B cell (primary cell): Measurements from ENCODE around the gene MSX1. TPM values are rescaled to one million over a fixed set of nuclear protein-coding genes. Genes with fewer than 3 reads are reported as not detected.

ENCODE experiments used
- ATAC-seq: fragments of 200-7000 bp; cut with Tn5 transposase; one replicate; pipeline ENCODE4 v1.10.0; 2021; ENCODE audit warnings: low read depth, mild to moderate bottlenecking, moderate number of reproducible peaks, moderate library complexity
- CTCF ChIA-PET: fragments of 350-600 bp; sonication (Branson Sonifier 250); formaldehyde crosslinking; loops from one replicate; lab custom pipeline; 2021; ENCODE audit warnings: antibody characterized with exemption, inconsistent platforms; lab: Charles Lee
- POLR2A ChIA-PET: fragments of 350-600 bp; sonication (Branson Sonifier 250); formaldehyde crosslinking; loops from one replicate; lab custom pipeline; 2021; ENCODE audit warnings: antibody characterized with exemption; lab: Charles Lee
- DNase-seq: peaks from one replicate; pipeline ENCODE4 v3.0.0; 2013
- H2AFZ ChIP-seq: 2 replicates; pipeline ENCODE4 v1.6.1; 2012; ENCODE audit warnings: mild to moderate bottlenecking, low read depth, low read length; ENCODE audit not compliant: insufficient read depth, poor library complexity, severe bottlenecking
- H3K27ac ChIP-seq, 2 donors: 1 replicate in 1 of 2; 2 replicates in 1 of 2; pipeline ENCODE4 v1.5.1; 2012 to 2013; ENCODE audit warnings: low read length in 2 of 2, mild to moderate bottlenecking in 2 of 2, moderate library complexity in 1 of 2
- H3K27me3 ChIP-seq, 4 experiments: fragments of 200-600 bp in 1 of 4; sonication (generic) in 1 of 4; replicated peaks in 1 of 4; 1 replicate in 2 of 4; 2 replicates in 2 of 4; pipeline versions ENCODE4 v1.6.1 to v1.7.0; 2013 to 2016; ENCODE audit warnings: low read length in 3 of 4, mild to moderate bottlenecking in 2 of 4, mixed read lengths in 1 of 4, moderate library complexity in 1 of 4; ENCODE audit not compliant: insufficient read depth in 4 of 4, control insufficient read depth in 3 of 4; ENCODE audit errors: control extremely low read depth in 1 of 4
- H3K36me3 ChIP-seq, 2 experiments: replicated peaks in 1 of 2; 1 replicate in 1 of 2; 2 replicates in 1 of 2; pipeline versions ENCODE4 v1.6.1 to v1.7.1; 2013; ENCODE audit warnings: low read length in 1 of 2; ENCODE audit not compliant: insufficient read depth in 2 of 2, control insufficient read depth in 1 of 2; ENCODE audit errors: control extremely low read depth in 1 of 2, extremely low read depth in 1 of 2
- H3K4me1 ChIP-seq, 2 donors: fragments of 200-600 bp in 1 of 2; sonication (generic) in 1 of 2; 1 replicate in 1 of 2; 2 replicates in 1 of 2; pipeline versions ENCODE4 v1.5.1 to v1.6.1; 2013 to 2017; ENCODE audit warnings: low read length in 2 of 2; ENCODE audit not compliant: control insufficient read depth in 2 of 2, insufficient read depth in 2 of 2
- H3K4me2 ChIP-seq: replicated peaks from 2 replicates; pipeline ENCODE3; 2012; ENCODE audit warnings: mild to moderate bottlenecking, low read depth, low read length; ENCODE audit not compliant: poor library complexity, severe bottlenecking
- H3K4me3 ChIP-seq, 5 experiments: fragments of 200-600 bp in 1 of 5; sonication (generic) in 1 of 5; 1 replicate in 3 of 5; 2 replicates in 2 of 5; pipeline versions ENCODE4 v1.5.1 to v1.7.0; 2011 to 2016; ENCODE audit warnings: low read length in 4 of 5, mild to moderate bottlenecking in 4 of 5, low read depth in 2 of 5, control low read depth in 1 of 5, moderate library complexity in 1 of 5; ENCODE audit not compliant: insufficient read depth in 1 of 5; ENCODE audit errors: control extremely low read depth in 1 of 5, extremely low read depth in 1 of 5
- H3K79me2 ChIP-seq: fragments of 200-600 bp; sonication (generic); one replicate; pipeline ENCODE4 v1.6.0; 2016; ENCODE audit warnings: low read length; ENCODE audit not compliant: control insufficient read depth, insufficient read depth
- H3K9ac ChIP-seq: fragments of 200-600 bp; sonication (generic); 2 replicates; pipeline ENCODE4 v1.6.1; 2017; ENCODE audit warnings: mild to moderate bottlenecking, low read length, moderate library complexity
- H3K9me3 ChIP-seq, 3 donors: one replicate each; pipeline versions ENCODE4 v1.6.1 to v1.7.1; 2013; ENCODE audit warnings: low read length in 2 of 3; ENCODE audit not compliant: control insufficient read depth in 2 of 3, insufficient read depth in 1 of 3; ENCODE audit errors: control extremely low read depth in 1 of 3
- H4K20me1 ChIP-seq: 2 replicates; pipeline ENCODE4 v1.6.0; 2012; ENCODE audit warnings: mild to moderate bottlenecking, low read length; ENCODE audit not compliant: insufficient read depth, control insufficient read depth, poor library complexity, severe bottlenecking
- H3K27ac Mint-ChIP-seq: one replicate; pipeline ENCODE4 v1.8.0; 2021; ENCODE audit warnings: mixed read lengths
- H3K27me3 Mint-ChIP-seq: one replicate; pipeline ENCODE4 v1.8.0; 2021; ENCODE audit warnings: mixed read lengths
- H3K4me1 Mint-ChIP-seq: one replicate; pipeline ENCODE4 v1.8.0; 2021; ENCODE audit warnings: mixed read lengths
- H3K4me3 Mint-ChIP-seq: one replicate; pipeline ENCODE4 v1.8.0; 2021; ENCODE audit warnings: mixed read lengths
- H3K9me3 Mint-ChIP-seq: one replicate; pipeline ENCODE4 v1.8.0; 2022; ENCODE audit warnings: mixed read lengths; ENCODE audit not compliant: insufficient read depth
- EZH2 ChIP-seq: IDR thresholded peaks from 2 replicates; pipeline ENCODE4 v1.6.1; 2012; ENCODE audit warnings: borderline replicate concordance, low read depth, mild to moderate bottlenecking, moderate library complexity, low read length; ENCODE audit not compliant: insufficient read depth, poor library complexity, severe bottlenecking
- WGBS: methylation state at CpG from one replicate; pipeline ENCODE4 v1.1.5; 2013; ENCODE audit warnings: missing lambda C conversion rate; ENCODE audit not compliant: insufficient coverage; 5-methylcytosine and 5-hydroxymethylcytosine counted together
- intact Hi-C: fragments of 100-400 bp; cut with micrococcal nuclease; formaldehyde crosslinking; loops from one replicate; pipeline ENCODE4 v1.10.0; 2022
- polyA plus RNA-seq: library from polyadenylated mRNA; depleted of rRNA; stranded (reverse); fragments of >200 nt; gene quantifications from 2 replicates; pipeline ENCODE4 v1.2.3, GENCODE V29; 2012
- total RNA-seq, 2 donors: library from RNA; stranded (reverse); fragments of 120-200 nt in 1 of 2; gene quantifications; 1 replicate in 1 of 2; 2 replicates in 1 of 2; pipeline versions ENCODE4 v1.2.3 to v1.2.4, GENCODE V29; 2013 to 2022
- TF ChIP-seq, protein P1 (sequence below): fragments of 200-600 bp; IDR thresholded peaks from one replicate; pipeline ENCODE4 v1.8.0; 2022; ENCODE audit warnings: antibody characterized with exemption, mild to moderate bottlenecking

The MSX1 gene
- total and polyA plus RNA-seq, 2 donors (not counting 1 experiment from before 2014, with no cell fraction given) = 0.09 TPM; not detected in 1

DNA sequence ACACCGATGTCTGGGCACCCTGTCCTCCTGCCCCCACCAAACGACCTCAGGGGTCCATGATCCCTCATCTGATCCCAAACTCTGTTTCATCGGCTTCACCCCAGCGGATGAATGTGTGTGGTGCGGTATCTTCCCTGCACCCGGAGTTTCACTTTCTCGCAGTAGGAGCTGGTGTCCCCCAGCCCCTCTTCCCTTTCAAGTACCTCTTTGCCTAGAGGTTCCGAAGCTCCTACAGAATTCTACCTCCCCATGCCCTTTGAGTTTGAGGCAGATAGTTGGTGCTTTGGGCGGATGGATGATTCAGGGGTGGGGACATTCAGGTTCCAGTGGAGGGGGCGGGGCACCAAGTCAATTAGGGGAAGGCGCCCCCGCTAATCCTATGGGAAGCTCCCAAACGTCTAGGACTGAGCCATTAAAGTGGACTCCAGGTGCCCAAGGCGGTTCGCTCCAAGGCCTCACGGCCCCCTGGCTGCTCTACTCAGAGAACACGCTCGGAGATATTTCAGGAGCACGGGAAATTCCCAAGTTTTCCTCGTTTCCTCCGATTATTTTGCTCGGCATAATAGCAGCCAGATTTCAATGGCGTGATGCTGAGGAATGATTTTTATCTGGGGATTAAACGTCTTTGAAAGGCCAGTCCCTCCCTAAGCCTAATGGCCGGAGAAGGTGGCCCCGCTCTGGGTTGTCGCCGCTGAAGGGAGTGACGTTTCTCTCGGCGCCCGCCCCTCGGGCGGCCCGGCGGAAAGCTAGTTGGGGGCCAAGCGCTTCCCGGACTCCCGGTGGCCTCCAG lies 1.3 kb downstream of the MSX1 start:
- ChIA-PET CTCF (no interaction called here), POLR2A (no interaction called here)
- H3K27ac Mint-ChIP-seq = peak overlapping the region; percentile 2
- Histone ChIP-seq H3K36me3 (no peaks in the 10 kb centered on the region), H3K27me3 (peaks cover 0 to 95% (median 77%) of the 10 kb centered on the region in 4 experiments), H3K79me2 (no peaks in the 10 kb centered on the region), H3K4me2 (peak overlapping the region; percentile 91), H3K9ac (peak overlapping the region; percentile 66), H3K4me3 (peak overlapping the region; percentile 34 to 69 (median 45)), H3K27ac (no peak overlapping the region), H2AFZ (peak overlapping the region; percentile 65), H3K4me1 (peaks cover 57 to 78% of the 10 kb centered on the region in 2 donors), H3K9me3 (peaks cover 5 to 87% (median 54%) of the 10 kb centered on the region in 3 donors), H4K20me1 (no peaks in the 10 kb centered on the region)
- intact Hi-C loops = no loop called here
- peak; percentile 58 for DNase-seq
- 11% methylated on average over 32 of the region's 39 CpGs for WGBS
- peaks cover 64% of the 10 kb centered on the region for H3K27me3 Mint-ChIP-seq
- peaks cover 25% of the 10 kb centered on the region for H3K4me1 Mint-ChIP-seq
- TF ChIP-seq, protein P1, sequence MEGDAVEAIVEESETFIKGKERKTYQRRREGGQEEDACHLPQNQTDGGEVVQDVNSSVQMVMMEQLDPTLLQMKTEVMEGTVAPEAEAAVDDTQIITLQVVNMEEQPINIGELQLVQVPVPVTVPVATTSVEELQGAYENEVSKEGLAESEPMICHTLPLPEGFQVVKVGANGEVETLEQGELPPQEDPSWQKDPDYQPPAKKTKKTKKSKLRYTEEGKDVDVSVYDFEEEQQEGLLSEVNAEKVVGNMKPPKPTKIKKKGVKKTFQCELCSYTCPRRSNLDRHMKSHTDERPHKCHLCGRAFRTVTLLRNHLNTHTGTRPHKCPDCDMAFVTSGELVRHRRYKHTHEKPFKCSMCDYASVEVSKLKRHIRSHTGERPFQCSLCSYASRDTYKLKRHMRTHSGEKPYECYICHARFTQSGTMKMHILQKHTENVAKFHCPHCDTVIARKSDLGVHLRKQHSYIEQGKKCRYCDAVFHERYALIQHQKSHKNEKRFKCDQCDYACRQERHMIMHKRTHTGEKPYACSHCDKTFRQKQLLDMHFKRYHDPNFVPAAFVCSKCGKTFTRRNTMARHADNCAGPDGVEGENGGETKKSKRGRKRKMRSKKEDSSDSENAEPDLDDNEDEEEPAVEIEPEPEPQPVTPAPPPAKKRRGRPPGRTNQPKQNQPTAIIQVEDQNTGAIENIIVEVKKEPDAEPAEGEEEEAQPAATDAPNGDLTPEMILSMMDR = no peak
- no peak for TF ChIP-seq EZH2
- H3K9me3 Mint-ChIP-seq = peaks cover 2% of the 10 kb centered on the region
- ATAC-seq = no peak
- H3K4me3 Mint-ChIP-seq = peak overlapping the region; percentile 87

DNA sequence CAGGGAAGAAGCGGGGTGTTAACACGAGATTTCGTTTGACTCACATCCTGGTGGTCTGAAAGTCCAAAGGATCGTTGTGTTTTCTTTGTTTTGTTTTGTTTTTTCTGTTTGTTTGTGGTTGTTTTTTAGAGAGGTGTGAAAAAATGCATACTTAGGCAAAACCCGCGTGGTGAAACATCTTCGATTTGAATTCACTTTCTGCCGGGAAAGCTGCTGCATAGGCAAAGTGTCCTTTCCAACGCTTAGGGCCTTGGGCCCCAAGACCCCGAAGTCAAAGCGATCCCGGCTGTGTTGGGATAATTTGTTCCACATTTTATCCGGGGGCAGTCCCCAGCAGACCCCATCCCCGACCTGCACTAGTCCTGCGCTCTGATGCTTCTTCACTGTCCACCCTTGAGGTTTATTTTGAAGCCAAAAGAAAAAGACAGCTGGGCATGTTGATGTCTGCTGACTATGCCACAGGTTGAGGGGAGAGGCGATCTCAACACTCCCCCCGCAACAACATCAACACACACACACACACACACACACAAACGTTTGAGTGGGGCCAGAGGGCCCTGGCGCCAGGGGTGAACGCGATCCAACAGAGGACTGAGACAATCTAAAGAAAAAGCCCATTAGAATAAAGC lies 2.0 kb downstream of the MSX1 start:
- WGBS = 5% methylated on average over 21 of the region's 21 CpGs
- no peaks in the 10 kb centered on the region for H3K36me3 ChIP-seq
- Mint-ChIP-seq H3K9me3 (peaks cover 2% of the 10 kb centered on the region), H3K4me3 (peak overlapping the region; percentile 87), H3K27me3 (peaks cover 64% of the 10 kb centered on the region), H3K4me1 (peaks cover 26% of the 10 kb centered on the region), H3K27ac (no peak overlapping the region)
- DNase-seq (peak; percentile 42), ATAC-seq (no peak)
- peaks cover 5 to 87% (median 59%) of the 10 kb centered on the region in 3 donors for H3K9me3 ChIP-seq
- no peak overlapping the region for H2AFZ ChIP-seq
- ChIA-PET POLR2A (no interaction called here), CTCF (no interaction called here)
- intact Hi-C loops = no loop called here
- H3K4me1 ChIP-seq = peaks cover 59 to 78% of the 10 kb centered on the region in 2 donors
- no peak overlapping the region for H3K9ac ChIP-seq
- H3K79me2 ChIP-seq = no peaks in the 10 kb centered on the region
- H4K20me1 ChIP-seq = no peaks in the 10 kb centered on the region
- peaks cover 0 to 95% (median 77%) of the 10 kb centered on the region in 4 experiments for H3K27me3 ChIP-seq
- H3K27ac ChIP-seq = no peak overlapping the region
- no peak for TF ChIP-seq EZH2
- TF ChIP-seq, protein P1 = no peak
- H3K4me2 ChIP-seq = peak overlapping the region; percentile 91
- H3K4me3 ChIP-seq = no peak overlapping the region
